ENCODE data around the gene AKAP13. TPM values are rescaled to one million over a fixed set of nuclear protein-coding genes. Genes with fewer than 3 reads are reported as not detected.

Gene AKAP13
- total RNA-seq, 1 donor from 2014 or later, result 73.8 TPM

DNA sequence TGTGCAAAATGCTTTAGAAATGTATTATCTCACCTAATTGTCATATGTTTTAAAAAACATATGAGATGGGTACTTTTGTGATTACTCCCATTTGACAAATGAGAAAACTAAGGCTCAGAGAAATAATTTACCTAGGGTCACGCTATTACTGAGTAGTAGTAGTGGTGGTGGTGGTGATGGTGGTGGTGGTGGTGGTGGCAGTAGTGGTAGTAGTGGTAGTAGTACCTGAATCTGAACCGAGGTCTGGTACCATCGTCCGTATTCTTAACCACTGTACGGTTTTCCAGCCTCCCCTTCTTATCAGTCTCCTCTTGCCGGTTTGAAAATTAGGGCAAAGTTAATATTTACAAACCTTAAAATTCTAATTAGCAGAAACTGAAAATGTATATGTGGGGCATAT lies 311.9 kb downstream of the AKAP13 start:
- Histone ChIP-seq H3K36me3 (peaks cover 5% of the 10 kb centered on the region), H3K79me2 (ENCODE audit: low read depth) (peaks cover 6% of the 10 kb centered on the region), H3K9me3 (ENCODE audit: low read depth) (no peaks in the 10 kb centered on the region), H3K4me2 (no peak overlapping the region), H3K4me1 (peaks cover 28% of the 10 kb centered on the region), H3K27ac (no peak overlapping the region), H2AFZ (replicated peaks) (no peak overlapping the region), H4K20me1 (ENCODE audit: low read depth) (no peaks in the 10 kb centered on the region), H3K4me3 (no peak overlapping the region), H3K27me3 (no peaks in the 10 kb centered on the region), H3F3A (ENCODE audit: low read depth) (peaks cover 2% of the 10 kb centered on the region), H3K9ac (no peak overlapping the region)
- Mint-ChIP-seq H3K4me3 (no peak overlapping the region), H3K36me3 (peaks cover 15% of the 10 kb centered on the region), H3K27me3 (ENCODE audit: insufficient read depth, low read depth) (no peaks in the 10 kb centered on the region), H3K4me1 (peaks cover 18% of the 10 kb centered on the region), H3K9me3 (no peaks in the 10 kb centered on the region), H3K27ac (no peak overlapping the region)
- no peak for DNase-seq (ENCODE audit: low spot score)
- TF ChIP-seq, protein P1, sequence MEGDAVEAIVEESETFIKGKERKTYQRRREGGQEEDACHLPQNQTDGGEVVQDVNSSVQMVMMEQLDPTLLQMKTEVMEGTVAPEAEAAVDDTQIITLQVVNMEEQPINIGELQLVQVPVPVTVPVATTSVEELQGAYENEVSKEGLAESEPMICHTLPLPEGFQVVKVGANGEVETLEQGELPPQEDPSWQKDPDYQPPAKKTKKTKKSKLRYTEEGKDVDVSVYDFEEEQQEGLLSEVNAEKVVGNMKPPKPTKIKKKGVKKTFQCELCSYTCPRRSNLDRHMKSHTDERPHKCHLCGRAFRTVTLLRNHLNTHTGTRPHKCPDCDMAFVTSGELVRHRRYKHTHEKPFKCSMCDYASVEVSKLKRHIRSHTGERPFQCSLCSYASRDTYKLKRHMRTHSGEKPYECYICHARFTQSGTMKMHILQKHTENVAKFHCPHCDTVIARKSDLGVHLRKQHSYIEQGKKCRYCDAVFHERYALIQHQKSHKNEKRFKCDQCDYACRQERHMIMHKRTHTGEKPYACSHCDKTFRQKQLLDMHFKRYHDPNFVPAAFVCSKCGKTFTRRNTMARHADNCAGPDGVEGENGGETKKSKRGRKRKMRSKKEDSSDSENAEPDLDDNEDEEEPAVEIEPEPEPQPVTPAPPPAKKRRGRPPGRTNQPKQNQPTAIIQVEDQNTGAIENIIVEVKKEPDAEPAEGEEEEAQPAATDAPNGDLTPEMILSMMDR (IDR thresholded peaks at IDR 0.05), result no peak
- no peak for TF ChIP-seq EZH2 (IDR thresholded peaks at IDR 0.05)
- TF ChIP-seq EZH2phosphoT487 (IDR thresholded peaks at IDR 0.05), result no peak

DNA sequence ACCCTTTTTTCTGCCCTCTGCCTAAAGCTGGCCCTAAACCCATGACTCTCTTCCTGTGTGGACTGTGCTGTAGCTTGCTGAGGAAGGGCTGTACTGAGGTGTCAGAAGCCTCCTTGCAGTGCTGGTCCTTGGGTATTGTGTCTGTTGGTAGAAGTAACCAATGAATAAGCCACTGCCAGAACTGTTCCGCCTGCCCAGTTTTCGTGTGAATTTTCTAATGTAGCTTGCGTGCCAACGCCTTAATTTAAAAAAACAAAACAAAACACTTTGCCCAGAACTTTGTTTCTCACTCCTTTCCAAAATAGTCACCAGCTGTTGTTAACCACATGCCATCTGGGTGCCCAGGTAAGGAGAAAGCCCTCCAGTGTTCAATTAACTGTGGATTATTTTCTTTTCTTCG lies 312.5 kb downstream of the AKAP13 start:
- Histone ChIP-seq H3F3A (ENCODE audit: low read depth) (peaks cover 2% of the 10 kb centered on the region), H3K9ac (no peak overlapping the region), H3K27me3 (no peaks in the 10 kb centered on the region), H4K20me1 (ENCODE audit: low read depth) (no peaks in the 10 kb centered on the region), H3K79me2 (ENCODE audit: low read depth) (peaks cover 6% of the 10 kb centered on the region), H3K27ac (no peak overlapping the region), H3K4me1 (peaks cover 28% of the 10 kb centered on the region), H3K4me3 (no peak overlapping the region), H3K9me3 (ENCODE audit: low read depth) (no peaks in the 10 kb centered on the region), H3K4me2 (no peak overlapping the region), H2AFZ (replicated peaks) (no peak overlapping the region), H3K36me3 (peaks cover 5% of the 10 kb centered on the region)
- no peak for DNase-seq (ENCODE audit: low spot score)
- Mint-ChIP-seq H3K27me3 (ENCODE audit: insufficient read depth, low read depth) (no peaks in the 10 kb centered on the region), H3K4me1 (peaks cover 18% of the 10 kb centered on the region), H3K9me3 (no peaks in the 10 kb centered on the region), H3K4me3 (no peak overlapping the region), H3K27ac (no peak overlapping the region), H3K36me3 (peaks cover 15% of the 10 kb centered on the region)
- TF ChIP-seq EZH2 (IDR thresholded peaks at IDR 0.05) (no peak), EZH2phosphoT487 (IDR thresholded peaks at IDR 0.05) (no peak)
- TF ChIP-seq, protein P1 (IDR thresholded peaks at IDR 0.05), result no peak

DNA sequence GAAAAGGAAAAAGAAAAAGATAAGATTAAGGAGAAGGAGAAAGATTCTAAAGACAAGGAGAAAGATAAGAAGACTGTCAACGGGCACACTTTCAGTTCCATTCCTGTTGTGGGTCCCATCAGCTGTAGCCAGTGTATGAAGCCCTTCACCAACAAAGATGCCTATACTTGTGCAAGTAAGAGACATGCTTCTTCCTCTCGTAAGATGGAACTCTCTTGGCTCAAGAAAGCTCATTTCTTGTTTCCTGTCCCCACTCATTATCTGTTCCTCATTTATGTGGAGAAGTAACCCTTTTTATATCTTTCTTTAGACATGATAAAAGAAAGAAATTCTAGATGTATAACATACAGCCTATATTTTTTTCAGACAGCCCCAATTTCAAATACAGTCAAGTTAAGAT lies 312.9 kb downstream of the AKAP13 start:
- Histone ChIP-seq H4K20me1 (ENCODE audit: low read depth) (no peaks in the 10 kb centered on the region), H3K27ac (no peak overlapping the region), H3K9me3 (ENCODE audit: low read depth) (no peaks in the 10 kb centered on the region), H3K4me1 (peaks cover 28% of the 10 kb centered on the region), H3K4me2 (no peak overlapping the region), H3F3A (ENCODE audit: low read depth) (peaks cover 2% of the 10 kb centered on the region), H3K4me3 (no peak overlapping the region), H2AFZ (replicated peaks) (no peak overlapping the region), H3K9ac (no peak overlapping the region), H3K36me3 (peaks cover 5% of the 10 kb centered on the region), H3K79me2 (ENCODE audit: low read depth) (peaks cover 6% of the 10 kb centered on the region), H3K27me3 (no peaks in the 10 kb centered on the region)
- TF ChIP-seq EZH2 (IDR thresholded peaks at IDR 0.05) (no peak), EZH2phosphoT487 (IDR thresholded peaks at IDR 0.05) (no peak)
- TF ChIP-seq, protein P1 (IDR thresholded peaks at IDR 0.05), result no peak
- Mint-ChIP-seq H3K9me3 (no peaks in the 10 kb centered on the region), H3K4me1 (peaks cover 18% of the 10 kb centered on the region), H3K4me3 (no peak overlapping the region), H3K27ac (no peak overlapping the region), H3K36me3 (peaks cover 15% of the 10 kb centered on the region), H3K27me3 (ENCODE audit: insufficient read depth, low read depth) (no peaks in the 10 kb centered on the region)
- DNase-seq (ENCODE audit: low spot score), result no peak

Data from neural progenitor cell (in vitro differentiated cells).